ENCODE data around the gene GIN1.
"Not testable (repeated sequence)": the region's sequence is repeated elsewhere in the genome, so short reads cannot be mapped to it uniquely, and the experiment has no call there.

Gene GIN1

DNA sequence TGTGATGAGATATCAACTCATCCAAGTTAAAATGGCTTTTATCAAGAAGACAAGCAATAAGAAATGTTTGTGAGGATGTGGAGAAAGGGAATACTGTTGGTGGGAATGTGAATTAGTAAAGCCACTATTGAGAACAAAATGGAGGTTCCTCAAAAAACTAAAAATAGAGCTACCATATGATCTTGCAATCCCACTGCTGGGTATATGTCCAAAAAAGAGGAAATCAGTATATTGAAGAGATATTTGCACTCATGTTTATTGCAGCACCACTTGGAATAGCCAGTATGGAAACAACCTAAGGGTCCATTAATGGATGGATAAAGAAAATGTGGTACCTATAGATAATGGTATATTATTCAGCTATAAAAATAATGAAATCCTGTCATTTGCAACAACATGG lies 25.3 kb upstream of the GIN1 start:
- ATAC-seq (ENCODE audit: low read depth) (no peak), DNase-seq (ENCODE audit: low spot score) (no peak)
- no peak for TF ChIP-seq CTCF (IDR thresholded peaks at IDR 0.05; ENCODE audit: poor library complexity, severe bottlenecking)
- H3K36me3 ChIP-seq (ENCODE audit: low read depth): peaks cover 22% of the 10 kb centered on the region
- no peak overlapping the region for H3K27ac ChIP-seq (ENCODE audit: poor library complexity, severe bottlenecking)
- H3K4me1 ChIP-seq (ENCODE audit: insufficient read depth, poor library complexity, severe bottlenecking): no peaks in the 10 kb centered on the region
- no peaks in the 10 kb centered on the region for H3K9me3 ChIP-seq (ENCODE audit: severe bottlenecking)
- H3K4me3 ChIP-seq (ENCODE audit: severe bottlenecking): no peak overlapping the region
- H3K27me3 ChIP-seq (ENCODE audit: insufficient read depth, poor library complexity, severe bottlenecking): no peaks in the 10 kb centered on the region

GRCh38 chr5:103142132-103142531 lies 22.2 kb upstream of the GIN1 start:
- not testable (repeated sequence) for H3K4me1 ChIP-seq (ENCODE audit: insufficient read depth, poor library complexity, severe bottlenecking); H3K27ac ChIP-seq (ENCODE audit: poor library complexity, severe bottlenecking); ATAC-seq (ENCODE audit: low read depth); DNase-seq (ENCODE audit: low spot score); H3K9me3 ChIP-seq (ENCODE audit: severe bottlenecking); H3K4me3 ChIP-seq (ENCODE audit: severe bottlenecking); H3K27me3 ChIP-seq (ENCODE audit: insufficient read depth, poor library complexity, severe bottlenecking)
- H3K36me3 ChIP-seq (ENCODE audit: low read depth): peaks cover 17% of the 10 kb centered on the region

DNA sequence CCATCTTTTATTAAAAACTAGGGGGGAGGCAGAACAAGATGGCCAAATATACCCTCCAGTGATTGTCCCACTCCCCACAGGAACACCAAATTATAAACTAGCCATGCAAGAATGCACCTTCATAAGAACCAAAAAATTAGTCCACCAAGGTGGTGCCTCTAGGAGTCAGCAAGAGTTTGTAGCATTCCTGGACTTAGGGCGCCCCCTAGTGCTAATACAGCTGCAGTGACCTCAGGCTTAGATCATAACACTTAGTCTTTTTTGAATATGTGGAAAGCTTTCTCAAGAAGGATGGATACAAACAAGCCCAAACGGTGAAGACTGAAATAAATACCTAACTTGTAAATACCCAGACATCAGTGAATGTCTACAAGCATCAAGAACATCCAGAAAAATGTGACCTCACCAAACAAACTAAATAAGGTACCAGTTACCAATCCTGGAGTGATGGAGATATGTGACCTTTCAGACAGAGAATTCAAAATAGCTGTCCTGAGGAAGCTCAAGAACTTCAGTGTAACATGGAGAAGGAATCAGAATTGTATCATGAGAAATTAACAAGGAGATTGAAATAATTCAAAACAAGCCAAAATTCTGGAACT lies 19.4 kb upstream of the GIN1 start:
- DNase-seq (ENCODE audit: low spot score) (no peak), ATAC-seq (ENCODE audit: low read depth) (peak; percentile 97)
- peak; percentile 98 for TF ChIP-seq CTCF (IDR thresholded peaks at IDR 0.05; ENCODE audit: poor library complexity, severe bottlenecking)
- no peak overlapping the region for H3K27ac ChIP-seq (ENCODE audit: poor library complexity, severe bottlenecking)
- peaks cover 24% of the 10 kb centered on the region for H3K36me3 ChIP-seq (ENCODE audit: low read depth)
- H3K9me3 ChIP-seq (ENCODE audit: severe bottlenecking): no peaks in the 10 kb centered on the region
- H3K27me3 ChIP-seq (ENCODE audit: insufficient read depth, poor library complexity, severe bottlenecking): no peaks in the 10 kb centered on the region
- no peaks in the 10 kb centered on the region for H3K4me1 ChIP-seq (ENCODE audit: insufficient read depth, poor library complexity, severe bottlenecking)
- H3K4me3 ChIP-seq (ENCODE audit: severe bottlenecking): no peak overlapping the region

DNA sequence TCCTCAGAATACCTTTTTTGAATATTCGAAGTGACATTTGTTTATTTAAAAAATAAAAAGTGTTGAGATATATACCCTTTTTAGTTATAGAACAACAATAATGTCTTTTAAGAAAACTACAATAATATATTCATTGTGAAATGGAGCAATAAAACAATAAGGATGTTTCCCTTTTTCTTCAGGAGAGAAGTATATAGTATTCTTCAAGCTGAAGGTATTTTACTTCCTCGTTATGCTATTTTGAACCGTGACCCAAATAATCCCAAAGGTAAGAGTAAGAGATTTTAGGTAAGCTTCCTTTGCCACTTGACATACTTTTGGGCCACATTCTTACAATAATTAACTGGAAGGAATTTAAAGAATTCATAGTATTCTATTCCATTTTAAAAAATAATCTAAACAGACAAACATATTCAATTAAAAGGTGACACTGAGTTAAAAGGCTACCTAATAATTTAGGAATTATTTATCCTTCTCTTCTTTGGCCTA lies 18.3 kb upstream of the GIN1 start:
- Histone ChIP-seq H3K27me3 (ENCODE audit: insufficient read depth, poor library complexity, severe bottlenecking) (no peaks in the 10 kb centered on the region), H3K4me1 (ENCODE audit: insufficient read depth, poor library complexity, severe bottlenecking) (no peaks in the 10 kb centered on the region), H3K4me3 (ENCODE audit: severe bottlenecking) (no peak overlapping the region), H3K27ac (ENCODE audit: poor library complexity, severe bottlenecking) (no peak overlapping the region), H3K9me3 (ENCODE audit: severe bottlenecking) (no peaks in the 10 kb centered on the region), H3K36me3 (ENCODE audit: low read depth) (peaks cover 32% of the 10 kb centered on the region)
- no peak for ATAC-seq (ENCODE audit: low read depth)
- no peak for TF ChIP-seq CTCF (IDR thresholded peaks at IDR 0.05; ENCODE audit: poor library complexity, severe bottlenecking)
- DNase-seq (ENCODE audit: low spot score): no peak

DNA sequence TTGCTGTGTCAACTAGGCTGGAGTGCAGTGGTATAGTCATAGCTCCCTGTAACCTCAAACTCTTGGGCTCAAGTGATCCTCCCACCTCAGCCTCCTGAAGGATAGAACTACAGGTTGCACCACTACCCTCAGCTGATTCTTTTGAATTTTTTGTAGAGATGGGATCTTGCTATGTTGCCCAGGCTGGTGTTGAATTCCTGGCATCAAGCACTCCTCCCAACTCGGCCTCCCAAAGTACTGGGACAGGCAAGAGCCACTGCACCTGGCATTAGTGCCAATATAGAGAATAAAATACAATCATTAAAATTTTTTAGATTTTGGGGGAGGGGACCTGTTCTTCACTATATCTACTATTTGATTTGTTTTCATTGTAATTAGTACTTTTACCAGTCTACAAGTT lies 15.5 kb upstream of the GIN1 start:
- H3K36me3 ChIP-seq (ENCODE audit: low read depth): peaks cover 33% of the 10 kb centered on the region

More for the DNA sequence above, 15.5 kb upstream of the GIN1 start:
- Histone ChIP-seq H3K27me3 (ENCODE audit: insufficient read depth, poor library complexity, severe bottlenecking) (no peaks in the 10 kb centered on the region), H3K4me3 (ENCODE audit: severe bottlenecking) (no peak overlapping the region), H3K9me3 (ENCODE audit: severe bottlenecking) (no peaks in the 10 kb centered on the region), H3K27ac (ENCODE audit: poor library complexity, severe bottlenecking) (no peak overlapping the region), H3K4me1 (ENCODE audit: insufficient read depth, poor library complexity, severe bottlenecking) (no peaks in the 10 kb centered on the region)
- TF ChIP-seq CTCF (IDR thresholded peaks at IDR 0.05; ENCODE audit: poor library complexity, severe bottlenecking): no peak
- ATAC-seq (ENCODE audit: low read depth) (no peak), DNase-seq (ENCODE audit: low spot score) (no peak)

Data from RWPE2 (cell line).